HG03469 (cell line): Measurements from ENCODE around the gene CREB5.
"Not testable (repeated sequence)": the region's sequence is repeated elsewhere in the genome, so short reads cannot be mapped to it uniquely, and the experiment has no call there.

Source experiments
- ATAC-seq: cut with Tn5 transposase; IDR thresholded peaks from one replicate; pipeline ENCODE4 v1.9.1; 2021; ENCODE audit warnings: mild to moderate bottlenecking, moderate library complexity, moderate number of reproducible peaks; ENCODE audit not compliant: unreplicated experiment

The CREB5 gene

DNA sequence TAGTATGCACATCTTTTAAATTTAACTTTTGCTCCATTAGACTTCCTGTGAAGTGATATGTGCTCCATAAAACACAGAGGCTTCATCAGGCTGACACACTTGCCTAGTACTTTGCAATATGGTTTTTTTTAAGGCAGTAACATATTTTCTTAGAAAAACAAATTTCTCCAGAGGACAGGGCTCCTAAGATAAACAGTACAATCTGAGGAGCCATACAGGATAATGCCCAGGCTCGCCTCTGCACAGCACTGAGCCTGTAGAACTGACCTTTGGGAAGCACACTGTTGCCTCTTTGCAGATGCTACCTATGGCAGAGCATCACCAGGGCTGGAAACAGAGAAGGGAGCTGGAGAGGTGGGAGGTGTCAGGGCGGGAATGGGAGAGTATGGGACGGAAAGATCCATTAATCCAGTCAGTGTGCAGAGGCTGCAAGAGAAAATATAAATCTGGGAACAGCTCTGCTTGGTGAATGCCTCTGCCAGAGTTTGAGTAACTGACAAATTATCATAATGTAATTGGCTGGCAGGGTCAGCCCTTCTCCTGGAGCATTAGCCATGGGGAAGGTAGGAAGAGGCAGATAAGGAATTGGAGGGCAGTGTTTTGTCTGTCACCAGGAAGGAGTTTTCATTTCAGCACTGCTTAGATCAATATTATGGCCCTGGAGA, 132.3 kb downstream of the CREB5 start:
- no peak for ATAC-seq

DNA sequence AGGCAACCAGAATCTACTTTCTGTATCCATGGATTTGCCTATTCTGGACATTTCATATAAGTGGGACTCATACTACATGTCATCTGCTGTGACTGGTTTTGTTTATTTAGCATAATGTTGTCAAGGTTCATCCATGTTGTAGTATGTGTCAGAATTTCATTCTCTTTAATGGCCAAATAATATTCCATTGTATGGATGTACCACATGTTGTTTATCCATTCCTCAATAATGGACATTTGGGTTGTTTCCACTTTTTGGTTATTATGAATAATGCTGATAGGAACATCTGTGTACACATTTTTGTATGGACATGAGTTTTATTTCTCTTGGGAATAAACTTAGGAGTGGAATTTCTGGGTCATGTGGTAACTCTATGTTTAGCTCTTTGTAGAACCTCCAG, 133.7 kb downstream of the CREB5 start:
- ATAC-seq, result no peak

DNA sequence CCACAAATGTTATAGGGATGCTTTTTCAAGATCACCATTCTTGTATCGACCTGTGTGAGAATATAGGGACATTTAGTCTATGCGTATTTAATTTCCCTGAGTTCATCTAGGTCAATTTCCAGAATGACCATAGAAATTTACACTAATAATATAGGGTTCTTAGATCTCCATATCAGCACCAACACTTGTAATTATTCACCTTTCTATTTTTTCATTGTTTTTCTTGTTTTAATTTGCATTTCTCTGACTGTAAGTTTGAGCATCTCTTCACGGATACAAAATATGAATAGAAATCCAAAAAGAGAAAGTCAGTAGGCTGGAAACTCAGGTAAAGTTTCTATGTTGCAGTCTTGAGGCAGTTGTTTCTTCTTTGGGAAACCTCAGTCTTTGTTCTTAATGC, 134.8 kb downstream of the CREB5 start:
- no peak for ATAC-seq

GRCh38 chr7:28548416-28548815, 136.1 kb downstream of the CREB5 start:
- ATAC-seq, result no peak

GRCh38 chr7:28549998-28550397, 137.7 kb downstream of the CREB5 start:
- ATAC-seq, result no peak

DNA sequence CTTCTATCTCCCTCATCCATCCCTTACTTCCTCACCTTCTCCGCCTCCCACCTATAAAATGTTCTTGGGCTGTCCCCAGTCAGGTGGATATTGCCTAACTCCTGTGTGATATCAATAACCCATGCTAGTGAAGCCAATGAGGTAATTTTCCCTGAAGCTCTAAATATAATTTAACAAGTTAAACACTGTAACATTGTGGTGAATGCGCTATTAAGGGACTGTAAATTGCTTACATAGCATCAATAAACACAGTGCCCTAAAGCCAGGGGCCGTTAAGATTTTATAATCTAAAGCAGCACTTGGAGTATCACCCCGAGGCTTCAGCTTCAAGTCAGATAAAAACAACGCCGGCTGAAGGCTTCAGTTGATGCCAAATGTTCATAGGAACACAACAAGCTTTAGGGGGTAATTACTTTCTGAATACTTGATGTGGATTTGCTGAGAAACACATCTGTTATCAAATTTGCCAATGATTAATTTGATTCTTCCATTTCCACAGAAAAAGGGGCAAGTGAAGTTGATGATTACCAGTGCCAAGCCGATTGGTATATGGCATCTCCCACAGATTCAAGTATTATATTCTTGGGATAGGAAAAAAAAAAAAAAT, 138.4 kb downstream of the CREB5 start:
- ATAC-seq, result no peak

- no peak for ATAC-seq
These were observed 139.0 kb downstream of the CREB5 start for GRCh38 chr7:28551331-28551730.

DNA sequence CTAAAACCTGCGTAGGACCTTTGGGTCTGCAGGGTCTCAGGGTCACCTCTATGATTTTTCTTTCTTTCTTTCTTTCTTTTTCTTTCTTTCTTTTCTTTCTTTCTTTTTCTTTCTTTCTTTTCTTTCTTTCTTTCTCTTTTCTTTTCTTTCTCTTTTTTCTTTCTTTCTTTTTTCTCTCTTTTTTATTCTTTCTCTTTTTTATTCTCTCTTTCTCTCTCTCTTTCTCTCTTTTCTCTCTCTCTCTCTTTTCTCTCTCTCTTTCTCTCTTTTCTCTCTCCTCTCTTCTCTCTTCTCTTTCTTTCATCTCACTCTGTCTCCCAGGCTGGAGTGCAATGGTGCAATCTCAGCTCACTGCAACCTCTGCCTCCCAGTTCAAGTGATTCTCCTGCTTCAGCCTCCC, 139.4 kb downstream of the CREB5 start:
- ATAC-seq, result not testable (repeated sequence)

DNA sequence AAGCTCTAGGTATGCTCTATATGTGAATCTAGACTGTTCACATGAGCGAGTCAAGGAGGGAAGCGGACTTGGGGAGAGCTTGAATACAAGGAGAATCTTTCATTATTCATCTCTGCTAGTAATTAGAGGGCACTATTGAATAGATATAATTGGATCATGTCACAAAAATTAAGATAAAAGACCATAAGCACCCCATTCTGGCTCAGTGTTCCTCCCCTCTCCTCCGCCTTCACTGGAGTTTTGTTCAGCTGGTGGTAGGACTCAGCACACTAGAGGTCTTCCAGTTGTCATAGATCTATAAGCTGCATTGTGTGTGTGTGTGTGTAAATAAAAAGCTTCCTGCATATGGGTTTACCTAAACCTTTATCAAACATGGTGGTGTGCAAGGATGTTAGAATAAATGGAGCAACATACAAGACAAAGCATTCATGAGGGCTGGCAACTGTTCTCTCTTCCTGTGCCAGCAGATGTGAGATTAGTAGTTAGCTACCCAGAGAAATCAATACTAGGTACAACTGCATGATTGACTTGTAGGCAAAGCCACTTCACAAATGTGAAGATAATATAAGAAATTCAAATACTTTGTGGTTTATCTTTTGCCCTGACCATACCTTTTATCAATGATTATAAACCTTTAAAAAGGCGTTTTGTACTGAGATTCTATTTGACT, 142.6 kb downstream of the CREB5 start:
- ATAC-seq, result no peak

- ATAC-seq, result no peak
These were observed 143.7 kb downstream of the CREB5 start for GRCh38 chr7:28556025-28556424.

- no peak for ATAC-seq
These were observed 144.4 kb downstream of the CREB5 start for GRCh38 chr7:28556671-28557070.

DNA sequence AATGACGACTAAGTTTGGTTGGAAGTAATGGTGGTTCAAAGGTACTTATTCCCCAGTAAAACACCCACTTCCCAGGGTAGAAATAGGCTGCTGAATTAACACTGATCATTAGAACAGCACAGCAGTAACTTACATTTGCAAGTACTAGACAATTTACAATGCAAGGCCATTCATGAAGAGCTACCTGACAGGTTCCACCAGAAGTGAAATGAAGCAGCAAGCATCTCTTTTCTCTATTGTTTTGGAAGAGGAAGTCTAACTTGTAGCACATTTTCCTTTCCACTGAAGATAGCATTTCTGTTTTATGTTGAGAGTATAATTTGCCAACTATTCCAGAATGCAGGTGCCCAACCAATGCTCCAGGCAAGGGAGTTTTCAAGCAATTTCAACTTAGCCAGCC, 145.9 kb downstream of the CREB5 start:
- ATAC-seq, result no peak

DNA sequence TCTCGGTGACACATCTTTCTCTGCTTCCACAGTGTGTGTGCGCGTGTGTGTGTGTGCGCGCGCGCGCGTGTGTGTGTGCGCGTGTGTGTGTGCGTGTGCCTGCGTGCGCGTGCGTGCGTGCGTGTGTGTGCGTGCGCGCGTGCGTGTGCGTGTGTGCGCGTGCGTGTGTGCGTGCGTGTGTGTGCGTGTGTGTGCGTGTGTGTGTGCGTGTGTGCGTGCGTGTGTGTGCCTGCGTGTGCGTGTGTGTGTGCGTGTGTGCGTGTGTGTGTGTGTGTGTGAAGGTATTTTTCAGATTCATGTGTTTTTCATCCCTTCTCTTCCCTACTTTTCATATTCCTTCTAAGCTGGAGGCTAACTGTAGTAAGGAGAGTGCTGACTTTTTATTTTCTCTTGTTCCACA, 148.4 kb downstream of the CREB5 start:
- no peak for ATAC-seq

DNA sequence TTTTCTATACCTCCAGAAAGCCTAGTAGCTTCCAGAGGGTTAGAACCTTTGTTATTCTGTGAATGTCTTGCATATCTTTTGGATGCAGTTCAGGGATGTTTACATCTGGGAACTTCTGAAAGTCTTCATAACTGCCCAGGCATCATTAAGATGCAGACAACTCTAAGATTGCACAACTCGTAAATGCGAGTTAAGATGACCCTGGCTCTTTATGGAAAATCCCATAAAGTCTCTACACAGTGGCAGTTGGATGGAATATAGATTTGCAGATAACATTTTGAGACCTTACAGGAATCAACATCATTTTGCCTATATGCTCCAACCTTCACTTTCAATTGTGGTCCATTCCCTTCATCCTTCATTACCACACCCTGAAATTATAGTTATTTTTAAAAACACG, 151.7 kb downstream of the CREB5 start:
- no peak for ATAC-seq

DNA sequence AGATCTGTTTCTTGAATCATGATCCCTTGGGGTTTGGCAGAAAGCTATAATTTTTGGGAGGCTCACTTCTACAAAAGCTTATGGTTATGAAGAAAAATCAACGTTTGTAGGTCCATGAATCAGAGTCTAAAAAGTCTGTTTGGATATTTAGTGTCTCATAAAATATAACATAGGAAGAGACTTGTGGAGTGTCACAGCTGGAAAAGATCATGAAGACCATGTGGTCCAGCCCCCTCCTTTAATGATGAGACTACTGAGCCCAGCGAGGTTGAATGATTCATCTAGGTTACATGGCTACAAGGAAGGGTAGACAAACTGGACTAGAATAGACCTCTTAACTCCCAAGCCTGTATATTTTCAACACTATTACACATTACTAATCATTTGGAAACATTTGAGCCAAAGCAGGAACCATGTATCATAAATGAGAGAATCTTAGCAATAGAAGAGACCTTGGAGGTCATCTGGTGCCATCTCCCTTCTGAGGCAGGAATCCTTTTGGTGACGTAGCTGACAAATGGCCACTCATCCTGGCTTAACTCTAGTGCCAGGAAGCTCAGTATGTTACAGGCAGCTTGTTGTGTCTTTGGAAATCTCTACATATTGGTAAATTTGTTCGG, 152.5 kb downstream of the CREB5 start:
- no peak for ATAC-seq

DNA sequence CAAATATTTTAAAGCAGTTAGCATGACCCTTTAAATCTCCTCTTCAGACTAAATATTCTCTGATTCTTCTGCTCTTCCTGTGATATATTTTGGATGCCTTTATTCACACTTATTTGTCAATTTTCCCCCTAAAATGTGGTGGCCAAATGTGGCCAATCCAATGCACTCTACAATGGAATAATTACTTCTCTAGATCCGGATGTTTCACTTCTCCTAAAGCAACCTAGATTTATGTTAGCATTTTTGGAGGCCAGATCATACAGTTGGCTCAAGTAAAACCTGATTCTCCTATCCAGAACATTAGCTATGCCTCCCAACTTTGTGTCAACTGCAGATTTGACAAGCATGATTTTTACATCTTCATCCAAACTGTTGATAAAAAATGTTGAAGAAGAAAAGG, 153.7 kb downstream of the CREB5 start:
- ATAC-seq, result no peak

- peak; percentile 53 for ATAC-seq
These were observed 158.0 kb downstream of the CREB5 start for GRCh38 chr7:28570113-28570969.

- no peak for ATAC-seq
These were observed 158.6 kb downstream of the CREB5 start for GRCh38 chr7:28570970-28571288.

DNA sequence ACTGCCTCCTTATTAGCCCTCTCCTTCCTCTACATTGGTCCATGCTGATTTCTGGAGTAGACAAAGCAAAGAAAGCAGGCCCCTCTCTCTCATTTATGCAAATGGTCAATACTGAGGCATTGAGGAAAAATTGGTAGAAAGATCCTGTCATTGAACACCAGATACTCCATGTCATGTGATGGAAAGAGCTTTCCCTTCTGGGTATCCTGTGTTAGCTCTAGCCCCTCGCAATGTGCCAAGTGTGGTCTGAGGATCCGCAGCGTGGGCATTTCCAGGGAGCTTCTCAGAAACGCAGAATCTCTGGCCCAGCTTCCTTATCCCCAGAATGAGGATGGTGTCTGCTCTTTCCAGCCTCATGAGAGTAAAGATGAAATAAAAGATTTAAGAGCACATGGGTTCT, 159.1 kb downstream of the CREB5 start:
- ATAC-seq, result no peak

DNA sequence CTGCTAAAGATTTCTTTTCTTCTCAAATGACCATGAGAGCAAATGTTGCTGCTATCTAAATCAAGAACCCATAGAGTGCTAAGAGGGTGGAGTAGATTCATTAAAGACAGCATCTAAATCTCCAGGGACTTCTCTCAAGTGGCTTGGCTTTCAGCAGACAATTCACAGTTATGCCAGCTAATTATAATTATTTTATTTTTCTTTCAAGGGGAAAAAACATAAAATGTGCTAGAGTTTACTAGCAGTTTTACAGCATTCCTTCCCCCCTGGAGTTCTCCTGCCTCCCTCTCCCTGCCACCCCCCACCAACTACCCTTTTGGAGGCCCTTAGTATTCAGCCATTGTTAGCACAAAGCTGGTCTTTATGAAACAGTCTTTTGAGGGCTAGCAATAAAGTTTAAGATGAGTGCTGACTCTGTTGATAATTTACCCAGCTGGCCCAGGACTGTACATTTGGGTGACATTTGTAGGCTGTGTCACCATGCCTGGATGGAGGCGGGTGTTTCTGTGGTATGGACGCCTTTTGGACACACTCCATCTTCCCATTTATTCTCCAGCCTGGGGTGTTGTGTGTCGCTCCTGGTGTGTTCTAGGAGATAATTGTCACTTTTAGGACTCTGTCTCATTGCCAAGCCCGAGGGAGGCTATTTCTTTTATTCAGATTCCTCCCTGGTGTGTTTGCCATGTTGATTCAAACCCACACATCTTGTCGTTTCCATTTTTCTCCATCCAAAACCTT, 160.2 kb downstream of the CREB5 start:
- no peak for ATAC-seq
